Thyroid gland (tissue), 4 donors: ENCODE measurements around the gene TUNAR.

Experiments used
- CTCF ChIP-seq, 6 experiments: fragments of 200-600 bp in 3 of 6; fragments of 450-650 bp in 3 of 6; sonication (generic) in 3 of 6; IDR thresholded peaks; one replicate each; pipeline ENCODE4 v1.5.1; 2016 to 2019; ENCODE audit warnings: antibody characterized with exemption in 6 of 6, mild to moderate bottlenecking in 2 of 6, inconsistent platforms in 1 of 6, moderate library complexity in 1 of 6
- POLR2A ChIP-seq, 2 donors: fragments of 450-650 bp; IDR thresholded peaks; one replicate each; pipeline ENCODE4 v1.6.1; 2017; ENCODE audit warnings: antibody characterized with exemption in 2 of 2, mild to moderate bottlenecking in 2 of 2, moderate library complexity in 1 of 2

- TF ChIP-seq CTCF (IDR thresholded peaks at IDR 0.05) (no peak), POLR2A (IDR thresholded peaks at IDR 0.05) (no peak)
Observed at GRCh38 chr14:95902273-95902826, 25.7 kb downstream of the TUNAR start.
